Cardiac muscle cell (in vitro differentiated cells and primary cell): ENCODE data around the gene FBXW8. TPM values are rescaled to one million over a fixed set of nuclear protein-coding genes. Genes with fewer than 3 reads are reported as not detected.

Experiments
- DNase-seq, 2 donors: peaks; one replicate each; pipeline versions ENCODE4 v3.0.0 to v3.0.0-alpha.2; 2010 to 2017; ENCODE audit warnings: low read depth in 1 of 2, low spot score in 1 of 2
- H3K27ac ChIP-seq: fragments of 200-600 bp; sonication (generic); 2 replicates; pipeline ENCODE4 v1.5.1; 2016
- H3K27me3 ChIP-seq: fragments of 200-600 bp; sonication (generic); 2 replicates; pipeline ENCODE4 v1.6.0; 2016; ENCODE audit warnings: control low read depth
- H3K36me3 ChIP-seq: fragments of 200-600 bp; sonication (generic); 2 replicates; pipeline ENCODE4 v1.5.1; 2016; ENCODE audit warnings: control low read depth
- H3K4me1 ChIP-seq: fragments of 200-600 bp; sonication (generic); 2 replicates; pipeline ENCODE4 v1.8.1; 2017; ENCODE audit warnings: low read depth, mild to moderate bottlenecking, mixed run types
- H3K4me3 ChIP-seq: fragments of 200-600 bp; sonication (generic); 2 replicates; pipeline ENCODE4 v1.5.1; 2016; ENCODE audit warnings: mild to moderate bottlenecking
- H3K9me3 ChIP-seq: fragments of 200-600 bp; sonication (generic); 2 replicates; pipeline ENCODE4 v1.5.1; 2017; ENCODE audit warnings: low read depth, mild to moderate bottlenecking, control low read depth
- CTCF ChIP-seq: IDR thresholded peaks from 2 replicates; pipeline ENCODE4 v1.5.1; 2012; ENCODE audit warnings: low read depth, mild to moderate bottlenecking, low read length
- polyA plus RNA-seq: library from polyadenylated mRNA; unstranded; fragments of >200 nt; fragmentation: Nextera tagmentation; extraction: Ambion mirVana; gene quantifications from 2 replicates; pipeline ENCODE4 v1.2.1, GENCODE V29; 2016
- total RNA-seq: library from RNA; depleted of rRNA; stranded (reverse); fragments of >200 nt; gene quantifications from 2 replicates; pipeline ENCODE4 v1.2.3, GENCODE V29; 2016

Gene FBXW8
- total and polyA plus RNA-seq, 2 experiments from 2014 or later, result 15.3 to 25.7 TPM

- Histone ChIP-seq H3K36me3 (no peaks in the 10 kb centered on the region), H3K27ac (peak overlapping the region; percentile 72), H3K27me3 (no peaks in the 10 kb centered on the region), H3K4me1 (peaks cover 29% of the 10 kb centered on the region), H3K9me3 (no peaks in the 10 kb centered on the region), H3K4me3 (no peak overlapping the region)
- TF ChIP-seq CTCF, result no peak
- no peak for DNase-seq
These were observed 158.5 kb downstream of the FBXW8 start for GRCh38 chr12:117069101-117069797.

- H3K4me3 ChIP-seq, result no peak overlapping the region
- peak overlapping the region; percentile 36 for H3K27ac ChIP-seq
- peaks cover 29% of the 10 kb centered on the region for H3K4me1 ChIP-seq
- no peak for DNase-seq
- no peaks in the 10 kb centered on the region for H3K9me3 ChIP-seq
- no peaks in the 10 kb centered on the region for H3K27me3 ChIP-seq
- no peak for TF ChIP-seq CTCF
- H3K36me3 ChIP-seq, result no peaks in the 10 kb centered on the region
These were observed 159.5 kb downstream of the FBXW8 start for GRCh38 chr12:117069926-117070900.

GRCh38 chr12:117071009-117071408 lies 160.3 kb downstream of the FBXW8 start:
- no peak for DNase-seq
- peaks cover 30% of the 10 kb centered on the region for H3K4me1 ChIP-seq
- no peaks in the 10 kb centered on the region for H3K27me3 ChIP-seq
- H3K4me3 ChIP-seq, result no peak overlapping the region
- no peaks in the 10 kb centered on the region for H3K36me3 ChIP-seq
- H3K9me3 ChIP-seq, result no peaks in the 10 kb centered on the region
- H3K27ac ChIP-seq, result no peak overlapping the region
- TF ChIP-seq CTCF, result no peak

GRCh38 chr12:117072106-117072505 lies 161.4 kb downstream of the FBXW8 start:
- Histone ChIP-seq H3K4me3 (no peak overlapping the region), H3K27me3 (no peaks in the 10 kb centered on the region), H3K4me1 (peaks cover 41% of the 10 kb centered on the region), H3K9me3 (no peaks in the 10 kb centered on the region), H3K27ac (no peak overlapping the region), H3K36me3 (no peaks in the 10 kb centered on the region)
- no peak for TF ChIP-seq CTCF
- no peak for DNase-seq

GRCh38 chr12:117072736-117073490 lies 162.2 kb downstream of the FBXW8 start:
- peak overlapping the region; percentile 22 for H3K27ac ChIP-seq
- TF ChIP-seq CTCF, result no peak
- no peaks in the 10 kb centered on the region for H3K27me3 ChIP-seq
- peaks cover 41% of the 10 kb centered on the region for H3K4me1 ChIP-seq
- no peak for DNase-seq
- no peaks in the 10 kb centered on the region for H3K36me3 ChIP-seq
- no peaks in the 10 kb centered on the region for H3K9me3 ChIP-seq
- H3K4me3 ChIP-seq, result no peak overlapping the region
